Gastrocnemius medialis (tissue), 4 donors: ENCODE measurements around the gene JUP. TPM values are rescaled to one million over a fixed set of nuclear protein-coding genes. Genes with fewer than 3 reads are reported as not detected.

Experiments
- ATAC-seq, 2 donors: fragments of 150-250 bp; one replicate each; pipeline ENCODE4 v1.9.1; 2016
- DNase-seq, 2 donors: peaks; one replicate each; pipeline ENCODE4 v3.0.0-alpha.2; 2019
- H3K27ac ChIP-seq, 4 donors: fragments of 200-600 bp; sonication (generic); 1 replicate in 1 of 4; 2 replicates in 3 of 4; pipeline ENCODE4 v1.5.1; 2016 to 2018; ENCODE audit warnings: mild to moderate bottlenecking in 2 of 4, moderate library complexity in 1 of 4
- H3K27me3 ChIP-seq, 3 donors: fragments of 200-600 bp; sonication (generic) in 2 of 3; 1 replicate in 1 of 3; 2 replicates in 2 of 3; pipeline versions ENCODE4 v1.5.1 to v1.6.0; 2016 to 2019; ENCODE audit warnings: mild to moderate bottlenecking in 1 of 3, moderate library complexity in 1 of 3
- H3K36me3 ChIP-seq, 2 donors: fragments of 200-600 bp; sonication (generic) in 1 of 2; one replicate each; pipeline ENCODE4 v1.5.1; 2017 to 2018
- H3K4me1 ChIP-seq, 2 donors: fragments of 200-600 bp; sonication (generic) in 1 of 2; one replicate each; pipeline ENCODE4 v1.5.1; 2016 to 2017; ENCODE audit warnings: mild to moderate bottlenecking in 2 of 2
- H3K4me3 ChIP-seq, 4 donors: fragments of 200-600 bp; sonication (generic) in 3 of 4; 1 replicate in 1 of 4; 2 replicates in 3 of 4; pipeline ENCODE4 v1.5.1; 2016 to 2019; ENCODE audit warnings: mild to moderate bottlenecking in 2 of 4
- H3K9me3 ChIP-seq, 3 donors: fragments of 200-600 bp; sonication (generic) in 2 of 3; 1 replicate in 1 of 3; 2 replicates in 2 of 3; pipeline ENCODE4 v1.5.1; 2016 to 2019
- CTCF ChIP-seq, 5 experiments: fragments of 450-650 bp in 3 of 5; fragments of 200-600 bp in 2 of 5; sonication (generic) in 2 of 5; IDR thresholded peaks in 4 of 5; conservative IDR thresholded peaks in 1 of 5; 1 replicate in 4 of 5; 2 replicates in 1 of 5; pipeline ENCODE4 v1.5.1; 2016 to 2019; ENCODE audit warnings: antibody characterized with exemption in 5 of 5, mild to moderate bottlenecking in 3 of 5, moderate library complexity in 3 of 5
- POLR2A ChIP-seq, 2 donors: fragments of 450-650 bp; IDR thresholded peaks; one replicate each; pipeline ENCODE4 v1.6.1; 2017; ENCODE audit warnings: antibody characterized with exemption in 2 of 2, mild to moderate bottlenecking in 2 of 2, moderate library complexity in 2 of 2
- in situ Hi-C, 4 donors: fragments of 200-750 bp; cut with MboI; loops; one replicate each; pipeline versions ENCODE4 v1.15.0 to v1.8.0; 2017; ENCODE audit warnings: low sequenced_read_pairs in 4 of 4
- intact Hi-C: fragments of 100-400 bp; cut with DNase I; formaldehyde crosslinking; loops from one replicate; pipeline ENCODE4 v1.15.1; 2023; ENCODE audit warnings: low total_unique reads
- total RNA-seq, 4 donors: library from RNA; depleted of rRNA; stranded (reverse); fragments of >200 nt; gene quantifications; one replicate each; pipeline versions ENCODE4 v1.1.0 to v1.2.3, GENCODE V29; 2016

JUP gene
- total RNA-seq, 4 donors from 2014 or later, result 88.8 to 135 (median 113) TPM

GRCh38 chr17:41738077-41738800 lies 48.3 kb downstream of the JUP start:
- intact Hi-C loops, result loop anchor here (1.0 to 5.0 kb wide), 2 partner anchors 63 to 129 kb away; partner anchors contain the start of gene KLHL11
- in situ Hi-C loops, result loop anchor here (5.0 kb wide), 1 partner anchor 64 kb away; no protein-coding TSS in a partner anchor
- Histone ChIP-seq H3K9me3 (no peaks in the 10 kb centered on the region), H3K4me1 (peaks cover 16 to 21% of the 10 kb centered on the region in 2 donors), H3K4me3 (no peak overlapping the region), H3K27ac (no peak overlapping the region), H3K36me3 (no peaks in the 10 kb centered on the region), H3K27me3 (peaks cover 43 to 44% (median 43%) of the 10 kb centered on the region in 3 donors)
- DNase-seq (peak; percentile 55 to 71), ATAC-seq (peak; percentile 73 to 93)
- TF ChIP-seq CTCF (IDR thresholded peaks at IDR 0.05 in 4 of 5, conservative IDR thresholded peaks at IDR 0.05 in 1 of 5) (peak; percentile 96 to 99 (median 98)), POLR2A (IDR thresholded peaks at IDR 0.05) (no peak)

- ATAC-seq (peak in 1 of 2 donors; percentile 18), DNase-seq (no peak)
- intact Hi-C loops (loop anchor here (1.0 to 5.0 kb wide), 3 partner anchors 37 to 130 kb away; partner anchors contain the start of gene KLHL11), in situ Hi-C loops (loop anchor here (5.0 kb wide), 1 partner anchor 65 kb away; no protein-coding TSS in a partner anchor)
- Histone ChIP-seq H3K9me3 (no peaks in the 10 kb centered on the region), H3K27me3 (peaks cover 48 to 50% (median 49%) of the 10 kb centered on the region in 3 donors), H3K27ac (no peak overlapping the region), H3K36me3 (no peaks in the 10 kb centered on the region), H3K4me3 (no peak overlapping the region), H3K4me1 (peaks cover 16 to 21% of the 10 kb centered on the region in 2 donors)
- no peak for TF ChIP-seq CTCF (IDR thresholded peaks at IDR 0.05 in 4 of 5, conservative IDR thresholded peaks at IDR 0.05 in 1 of 5)
- TF ChIP-seq POLR2A (IDR thresholded peaks at IDR 0.05), result no peak
Observed at GRCh38 chr17:41737680-41738023, 48.9 kb downstream of the JUP start.

GRCh38 chr17:41736983-41737679 lies 49.4 kb downstream of the JUP start:
- in situ Hi-C loops, result loop anchor here (5.0 kb wide), 1 partner anchor 65 kb away; no protein-coding TSS in a partner anchor
- H3K36me3 ChIP-seq, result no peaks in the 10 kb centered on the region

GRCh38 chr17:41735744-41736143 lies 50.8 kb downstream of the JUP start:
- peaks cover 16 to 21% of the 10 kb centered on the region in 2 donors for H3K4me1 ChIP-seq
- no peak overlapping the region for H3K27ac ChIP-seq
- no peak for DNase-seq
- H3K9me3 ChIP-seq, result no peaks in the 10 kb centered on the region
- no peak for ATAC-seq
- in situ Hi-C loops, result loop anchor here (5.0 kb wide), 1 partner anchor 67 kb away; no protein-coding TSS in a partner anchor
- no peaks in the 10 kb centered on the region for H3K36me3 ChIP-seq
- peaks cover 54 to 60% (median 57%) of the 10 kb centered on the region in 3 donors for H3K27me3 ChIP-seq
- intact Hi-C loops, result loop anchor here (2.0 to 5.0 kb wide), 2 partner anchors 39 to 132 kb away; partner anchors contain the start of gene KLHL11
- H3K4me3 ChIP-seq, result no peak overlapping the region
- no peak for TF ChIP-seq CTCF (IDR thresholded peaks at IDR 0.05 in 4 of 5, conservative IDR thresholded peaks at IDR 0.05 in 1 of 5)
- no peak for TF ChIP-seq POLR2A (IDR thresholded peaks at IDR 0.05)

More at GRCh38 chr17:41736983-41737679, 49.4 kb downstream of the JUP start:
- Histone ChIP-seq H3K27me3 (peaks cover 53 to 55% (median 54%) of the 10 kb centered on the region in 3 donors), H3K4me3 (no peak overlapping the region), H3K9me3 (no peaks in the 10 kb centered on the region), H3K4me1 (peaks cover 16 to 21% of the 10 kb centered on the region in 2 donors), H3K27ac (no peak overlapping the region)
- ATAC-seq (no peak), DNase-seq (no peak)
- TF ChIP-seq CTCF (IDR thresholded peaks at IDR 0.05 in 4 of 5, conservative IDR thresholded peaks at IDR 0.05 in 1 of 5), result no peak
- TF ChIP-seq POLR2A (IDR thresholded peaks at IDR 0.05), result no peak
- intact Hi-C loops, result loop anchor here (2.0 to 5.0 kb wide), 2 partner anchors 38 to 130 kb away; partner anchors contain the start of gene KLHL11
